Activated T-cell treated with anti-CD3 and anti-CD28 coated beads, Interleukin-2, amount 50 U/mL, for 48 hours (primary cell): ENCODE data around the gene WDR41.
"Not testable (repeated sequence)": the region's sequence is repeated elsewhere in the genome, so short reads cannot be mapped to it uniquely, and the experiment has no call there.

Experiments
- DNase-seq, 2 experiments: peaks; one replicate each; pipeline ENCODE4 v3.0.0-alpha.2; 2020

The WDR41 gene

DNA sequence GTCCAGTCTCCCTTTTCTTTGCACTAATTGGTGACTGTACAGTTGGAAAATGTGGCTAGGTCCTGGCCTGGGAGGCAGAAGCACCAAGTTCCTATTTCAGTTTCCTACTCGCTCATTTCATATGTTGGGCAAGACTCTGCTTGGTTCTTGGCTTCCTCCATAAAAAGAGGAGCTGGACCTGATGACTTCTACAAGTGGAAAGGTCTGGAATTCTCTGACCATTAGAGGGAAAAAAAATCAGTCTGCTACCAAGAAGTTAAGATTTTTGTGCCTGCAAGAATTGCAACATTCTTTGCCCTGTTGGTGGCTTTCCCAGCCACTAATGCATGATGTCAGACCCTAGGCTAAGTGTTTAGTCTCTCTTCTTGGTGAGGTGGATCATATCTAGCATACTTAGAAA lies 91.5 kb downstream of the WDR41 start:
- no peak for DNase-seq

DNA sequence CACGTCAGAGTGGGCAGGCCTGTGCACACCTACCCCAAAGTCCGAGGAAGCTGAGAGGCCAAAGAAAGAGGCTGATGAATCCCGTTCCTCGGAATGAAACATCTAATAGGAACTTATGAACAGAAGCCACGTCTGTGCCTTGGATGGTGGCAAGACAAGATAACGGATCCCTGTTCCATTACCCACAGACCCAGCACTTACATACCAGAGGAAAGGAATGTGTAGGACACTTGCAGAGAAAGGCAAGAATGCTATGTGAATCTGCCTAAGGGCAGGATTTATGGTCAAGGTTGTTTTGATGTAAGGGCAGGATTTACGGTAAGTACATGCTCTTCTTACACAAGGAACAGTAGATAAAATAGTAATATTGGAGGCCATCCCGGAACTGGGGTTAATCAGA lies 93.2 kb downstream of the WDR41 start:
- DNase-seq = no peak

DNA sequence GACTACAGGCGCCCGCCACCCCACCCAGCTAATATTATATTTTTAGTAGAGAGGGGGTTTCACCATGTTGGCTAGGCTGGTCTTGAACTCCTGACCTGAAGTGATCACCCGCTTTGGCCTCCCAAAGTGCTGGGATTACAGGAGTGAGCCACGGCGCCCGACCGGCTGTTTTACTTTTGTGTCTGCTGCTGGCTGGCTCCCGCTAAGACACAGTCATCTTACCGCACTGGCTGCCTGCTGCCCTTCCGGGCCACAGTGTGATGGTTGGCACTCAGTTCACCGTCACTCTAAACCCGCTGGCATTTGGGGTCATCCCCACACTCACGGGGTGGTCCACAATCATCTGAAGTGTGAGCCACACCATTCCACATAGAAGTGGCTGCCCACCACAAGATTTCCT lies 93.7 kb downstream of the WDR41 start:
- DNase-seq = no peak

DNA sequence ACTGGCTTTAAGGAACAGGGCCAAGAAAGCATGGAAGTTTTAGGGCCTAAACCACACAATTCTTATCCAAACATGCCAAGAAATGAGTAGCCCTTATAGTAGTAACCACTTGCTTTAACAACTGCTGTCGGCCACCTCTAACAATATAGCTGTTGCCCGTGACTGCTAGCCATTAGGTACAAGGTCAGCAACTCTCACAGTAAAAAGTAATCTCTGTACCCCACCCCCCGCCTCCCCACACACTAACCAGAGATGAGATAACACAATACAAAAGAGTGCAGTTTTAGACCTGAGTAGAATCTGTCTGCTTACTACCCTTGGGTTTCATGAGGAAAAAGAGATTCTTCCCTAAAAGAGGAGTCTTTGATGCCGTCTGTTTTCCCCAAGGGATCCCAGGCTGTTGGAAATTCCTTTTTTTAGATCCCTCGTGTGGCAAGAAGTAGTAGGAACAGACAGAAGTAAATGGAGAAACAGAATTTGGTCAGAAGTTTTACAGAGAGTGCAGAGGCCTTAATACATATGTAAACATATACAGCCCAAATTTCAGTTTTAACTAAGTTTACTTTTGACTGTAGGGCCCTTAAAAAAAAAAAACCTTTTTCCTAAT lies 94.3 kb downstream of the WDR41 start:
- DNase-seq = no peak

DNA sequence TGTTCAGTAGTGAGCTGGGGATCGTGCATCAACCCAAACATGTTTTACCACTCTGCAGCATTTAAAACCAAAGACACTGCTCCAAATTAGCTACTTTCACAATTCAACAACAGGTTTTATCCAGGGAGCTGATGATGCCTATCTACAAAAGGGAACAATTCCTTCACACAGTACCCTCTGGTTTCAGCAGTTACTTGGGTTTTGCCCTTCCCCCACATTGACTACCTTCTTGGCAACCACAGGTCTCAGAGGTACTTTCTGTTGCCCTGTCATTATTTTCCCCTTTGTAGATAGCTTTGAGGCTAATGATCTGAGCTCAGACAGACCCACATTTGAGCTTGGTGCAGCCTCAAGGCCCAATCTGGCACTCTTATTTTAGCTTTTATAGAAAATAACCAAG lies 96.1 kb downstream of the WDR41 start:
- DNase-seq = no peak

DNA sequence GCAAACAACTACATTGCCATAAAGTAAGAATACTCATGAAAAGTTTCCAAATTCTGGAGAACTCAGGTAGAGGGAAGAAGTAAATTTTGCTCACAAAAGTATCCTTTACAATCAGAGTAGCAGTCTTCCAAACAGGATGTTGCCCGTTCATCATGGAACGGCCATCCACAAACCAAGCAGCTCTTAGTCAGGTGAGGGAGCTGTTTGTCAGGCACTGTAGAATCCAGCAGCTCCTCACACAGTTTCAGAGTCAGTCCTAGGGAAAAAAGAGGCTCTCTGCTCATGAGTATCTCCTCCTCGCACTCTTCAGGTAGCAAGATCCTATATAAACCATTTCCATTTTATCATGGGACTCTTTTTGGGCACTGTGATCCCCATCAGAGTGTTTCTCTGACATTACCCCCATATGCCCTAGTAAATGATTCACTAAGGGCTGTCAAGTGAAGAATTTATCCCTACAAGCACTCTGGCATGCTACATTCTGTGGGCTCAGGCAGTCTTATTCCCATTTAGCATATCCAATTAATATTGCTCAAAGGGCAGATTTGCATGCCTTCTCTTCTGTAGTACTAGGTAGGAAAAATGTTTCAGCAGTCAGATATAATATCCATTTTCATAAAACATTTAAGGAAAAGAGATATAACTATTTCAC lies 97.9 kb downstream of the WDR41 start:
- DNase-seq = no peak

DNA sequence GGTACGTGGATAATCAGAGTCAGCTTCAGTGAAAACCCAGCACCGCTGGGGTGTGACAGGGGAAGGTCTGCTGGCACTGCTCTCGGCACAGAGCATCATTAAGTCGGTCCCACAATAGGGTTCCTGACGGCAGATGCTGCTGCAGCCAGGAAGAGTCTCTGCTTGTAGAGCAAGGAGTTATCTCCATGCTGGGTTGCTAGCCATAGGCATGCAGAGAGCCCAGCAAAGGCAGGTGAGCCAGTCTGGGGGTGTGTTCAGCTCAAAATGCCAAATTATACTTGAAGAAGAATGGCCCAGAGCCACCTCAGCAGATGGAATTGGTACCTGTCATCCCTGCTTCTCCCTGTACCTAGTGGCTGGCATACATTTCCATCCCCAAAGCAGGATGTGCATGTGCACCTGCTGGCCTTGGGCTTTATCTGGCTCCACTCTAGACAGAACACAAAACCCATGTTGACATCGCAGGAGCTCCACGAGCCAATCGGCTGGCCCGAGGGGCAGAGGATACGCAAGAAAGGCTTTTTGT lies 100.8 kb downstream of the WDR41 start:
- no peak for DNase-seq

DNA sequence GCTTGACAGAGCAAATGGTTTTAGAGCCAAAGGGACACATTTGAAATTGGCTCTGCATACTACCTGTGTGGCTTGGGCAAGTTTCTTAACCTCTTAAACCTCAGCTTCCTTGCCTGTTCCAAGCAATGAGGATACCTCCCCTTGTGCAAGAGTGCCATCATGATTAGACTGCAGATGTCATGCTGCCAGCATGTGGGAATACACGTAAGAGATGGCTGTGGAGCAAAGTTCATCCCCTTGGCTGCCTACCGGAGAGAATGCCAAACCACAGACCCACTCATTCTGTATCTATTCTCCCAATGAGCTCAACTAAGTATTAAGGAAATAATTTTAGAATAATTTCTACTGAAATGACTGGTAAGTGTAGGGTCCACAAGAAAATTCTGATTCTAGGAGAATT lies 101.3 kb downstream of the WDR41 start:
- no peak for DNase-seq

DNA sequence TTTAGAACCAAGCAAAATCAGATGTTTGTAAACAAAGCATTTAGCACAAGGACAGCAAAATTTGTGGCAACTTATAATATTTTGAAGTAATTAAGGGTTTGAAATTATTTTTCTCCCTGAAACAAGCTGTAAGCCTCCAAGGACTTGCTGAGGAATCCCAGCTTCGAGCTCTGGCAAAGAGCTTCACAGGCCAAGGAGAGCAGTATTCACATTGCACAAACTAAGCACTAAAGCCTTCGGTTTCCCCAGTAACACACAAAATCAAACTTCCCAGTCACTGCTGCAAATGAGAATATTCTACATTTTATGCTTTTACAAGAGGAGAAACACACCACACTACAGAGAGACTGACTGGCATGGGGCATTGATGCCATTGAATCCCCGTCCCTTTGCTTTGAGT lies 101.9 kb downstream of the WDR41 start:
- DNase-seq = no peak

DNA sequence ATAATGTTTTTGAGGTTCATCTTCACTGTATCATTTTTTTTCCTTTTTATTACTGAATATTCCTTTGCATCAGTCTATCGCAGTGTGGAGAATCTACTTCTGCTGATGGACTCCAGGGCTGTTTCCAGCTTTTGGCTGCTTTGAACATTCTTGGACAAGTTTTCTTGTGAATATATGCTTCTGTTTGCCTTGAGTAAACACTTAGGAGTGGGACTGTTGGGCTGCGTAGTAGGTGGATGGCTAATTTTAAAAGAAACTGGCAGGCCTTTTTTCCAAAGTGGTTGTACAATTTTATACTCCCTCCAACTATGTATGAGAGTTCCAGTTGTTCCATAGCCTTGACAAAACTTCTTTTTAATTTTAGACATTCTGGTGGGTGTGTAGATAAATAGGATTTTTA lies 102.4 kb downstream of the WDR41 start:
- DNase-seq = no peak

DNA sequence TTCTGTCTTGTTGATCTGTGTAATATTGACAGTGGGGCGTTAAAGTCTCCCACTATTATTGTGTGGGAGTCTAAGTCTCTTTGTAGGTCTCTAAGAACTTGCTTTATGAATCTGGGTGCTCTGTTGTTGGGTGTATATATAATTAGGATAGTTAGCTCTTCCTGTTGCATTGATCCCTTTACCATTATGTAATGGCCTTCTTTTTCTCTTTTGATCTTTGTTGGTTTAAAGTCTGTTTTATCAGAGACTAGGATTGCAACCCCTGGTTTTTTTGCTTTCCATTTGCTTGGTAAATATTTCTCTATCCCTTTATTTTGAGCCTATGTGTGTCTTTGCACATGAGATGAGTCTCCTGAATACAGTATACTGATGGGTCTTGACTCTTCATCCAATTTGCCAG lies 105.8 kb downstream of the WDR41 start:
- not testable (repeated sequence) for DNase-seq

DNA sequence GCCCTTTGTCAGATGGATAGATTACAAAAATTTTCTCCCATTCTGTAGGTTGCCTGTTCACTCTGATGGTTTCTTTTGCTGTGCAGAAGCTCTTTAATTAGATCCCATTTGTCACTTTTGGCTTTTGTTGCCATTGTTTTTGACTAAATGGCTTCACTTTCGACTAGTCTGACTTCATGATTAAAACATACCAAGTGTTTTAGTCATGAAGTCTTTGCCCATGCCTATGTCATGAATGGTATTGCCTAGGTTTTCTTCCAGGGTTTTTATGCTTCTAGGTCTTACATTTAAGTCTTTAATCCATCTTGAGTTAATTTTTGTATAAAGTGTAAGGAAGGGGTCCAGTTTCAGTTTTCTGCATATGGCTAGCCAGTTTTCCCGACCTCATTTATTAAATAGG lies 108.8 kb downstream of the WDR41 start:
- DNase-seq = not testable (repeated sequence)
